Neuronal stem cell (in vitro differentiated cells): ENCODE measurements around the gene NTHL1.
A peak's percentile ranks its signal among the peaks of the same experiment; 100 is the strongest.

Source experiments
- DNase-seq: peaks from one replicate; pipeline ENCODE4 v3.0.0-alpha.2; 2013; ENCODE audit warnings: low spot score
- H2AFZ ChIP-seq: one replicate; pipeline ENCODE4 v1.6.1; 2013; ENCODE audit warnings: mild to moderate bottlenecking, low read length, inconsistent platforms
- H2AK5ac ChIP-seq: 2 replicates; pipeline ENCODE4 v1.6.1; 2013; ENCODE audit warnings: low read depth, mild to moderate bottlenecking, inconsistent platforms, low read length, moderate library complexity, mixed read lengths
- H2BK120ac ChIP-seq: 2 replicates; pipeline ENCODE4 v1.6.1; 2013; ENCODE audit warnings: low read depth, mild to moderate bottlenecking, inconsistent platforms, low read length, moderate library complexity, mixed read lengths
- H2BK12ac ChIP-seq: one replicate; pipeline ENCODE4 v1.6.1; 2013; ENCODE audit warnings: low read length, inconsistent platforms
- H2BK15ac ChIP-seq: 2 replicates; pipeline ENCODE4 v1.6.1; 2013; ENCODE audit warnings: mild to moderate bottlenecking, low read length, inconsistent platforms, mixed read lengths
- H2BK5ac ChIP-seq: one replicate; pipeline ENCODE4 v1.6.1; 2013; ENCODE audit warnings: inconsistent platforms, mild to moderate bottlenecking, low read length, moderate library complexity
- H3K14ac ChIP-seq: one replicate; pipeline ENCODE4 v1.6.1; 2013; ENCODE audit warnings: low read length, inconsistent platforms
- H3K18ac ChIP-seq: 2 replicates; pipeline ENCODE4 v1.6.1; 2013; ENCODE audit warnings: low read length, inconsistent platforms
- H3K23ac ChIP-seq: 2 replicates; pipeline ENCODE4 v1.6.1; 2013; ENCODE audit warnings: low read depth, mild to moderate bottlenecking, mixed read lengths, low read length, inconsistent platforms; ENCODE audit not compliant: poor library complexity
- H3K27ac ChIP-seq: replicated peaks from 3 replicates; pipeline ENCODE4 v1.5.1; 2013; ENCODE audit warnings: low read length, inconsistent platforms
- H3K27me3 ChIP-seq, 3 experiments: 2 replicates each; pipeline ENCODE4 v1.6.1; 2013; ENCODE audit warnings: low read length in 3 of 3, mild to moderate bottlenecking in 2 of 3, inconsistent platforms in 1 of 3, low read depth in 1 of 3, mixed read lengths in 1 of 3, moderate library complexity in 1 of 3; ENCODE audit not compliant: control insufficient read depth in 3 of 3, insufficient read depth in 3 of 3
- H3K36me3 ChIP-seq, 2 donors: replicated peaks in 1 of 2; 2 replicates each; pipeline ENCODE4 v1.6.1; 2013; ENCODE audit warnings: low read length in 2 of 2; ENCODE audit not compliant: control insufficient read depth in 2 of 2, insufficient read depth in 2 of 2
- H3K4ac ChIP-seq: 2 replicates; pipeline ENCODE4 v1.6.1; 2013; ENCODE audit warnings: inconsistent platforms, mild to moderate bottlenecking, low read length, moderate library complexity
- H3K4me1 ChIP-seq, 2 donors: 1 replicate in 1 of 2; 2 replicates in 1 of 2; pipeline ENCODE4 v1.6.1; 2013; ENCODE audit warnings: low read length in 2 of 2, low read depth in 1 of 2; ENCODE audit not compliant: control insufficient read depth in 2 of 2, insufficient read depth in 1 of 2
- H3K4me2 ChIP-seq: one replicate; pipeline ENCODE4 v1.6.1; 2013; ENCODE audit warnings: mild to moderate bottlenecking, low read length, inconsistent platforms; ENCODE audit not compliant: insufficient read depth, poor library complexity, severe bottlenecking
- H3K4me3 ChIP-seq, 2 donors: 2 replicates each; pipeline ENCODE4 v1.5.1; 2013; ENCODE audit warnings: low read length in 2 of 2, mild to moderate bottlenecking in 2 of 2, inconsistent platforms in 1 of 2, moderate library complexity in 1 of 2
- H3K79me1 ChIP-seq: one replicate; pipeline ENCODE4 v1.6.1; 2013; ENCODE audit warnings: low read depth, mild to moderate bottlenecking, inconsistent platforms, low read length, moderate library complexity
- H3K9ac ChIP-seq: one replicate; pipeline ENCODE4 v1.6.1; 2013; ENCODE audit warnings: mild to moderate bottlenecking, low read depth, low read length, inconsistent platforms; ENCODE audit not compliant: poor library complexity
- H3K9me3 ChIP-seq, 2 donors: replicated peaks in 1 of 2; 2 replicates each; pipeline versions ENCODE3 to v1.6.1; 2013; ENCODE audit warnings: low read length in 2 of 2, mild to moderate bottlenecking in 2 of 2, inconsistent platforms in 1 of 2, low read depth in 1 of 2, mixed read lengths in 1 of 2, moderate library complexity in 1 of 2; ENCODE audit not compliant: control insufficient read depth in 2 of 2, insufficient read depth in 1 of 2
- H4K8ac ChIP-seq: one replicate; pipeline ENCODE4 v1.6.1; 2013; ENCODE audit warnings: low read depth, mild to moderate bottlenecking, inconsistent platforms, low read length, moderate library complexity
- H4K91ac ChIP-seq: one replicate; pipeline ENCODE4 v1.6.1; 2013; ENCODE audit warnings: low read length, low read depth, mild to moderate bottlenecking, inconsistent platforms; ENCODE audit not compliant: poor library complexity
- WGBS, 2 donors: extraction: QIAGEN DNeasy Blood & Tissue Kit; methylation state at CpG; one replicate each; pipeline ENCODE4 v1.1.7; 2013; ENCODE audit warnings: missing lambda C conversion rate in 2 of 2, mixed read lengths in 1 of 2; ENCODE audit not compliant: insufficient read length in 2 of 2, insufficient replicate concordance in 1 of 2; ENCODE audit errors: extremely low coverage in 2 of 2; 5-methylcytosine and 5-hydroxymethylcytosine counted together

The NTHL1 gene

DNA sequence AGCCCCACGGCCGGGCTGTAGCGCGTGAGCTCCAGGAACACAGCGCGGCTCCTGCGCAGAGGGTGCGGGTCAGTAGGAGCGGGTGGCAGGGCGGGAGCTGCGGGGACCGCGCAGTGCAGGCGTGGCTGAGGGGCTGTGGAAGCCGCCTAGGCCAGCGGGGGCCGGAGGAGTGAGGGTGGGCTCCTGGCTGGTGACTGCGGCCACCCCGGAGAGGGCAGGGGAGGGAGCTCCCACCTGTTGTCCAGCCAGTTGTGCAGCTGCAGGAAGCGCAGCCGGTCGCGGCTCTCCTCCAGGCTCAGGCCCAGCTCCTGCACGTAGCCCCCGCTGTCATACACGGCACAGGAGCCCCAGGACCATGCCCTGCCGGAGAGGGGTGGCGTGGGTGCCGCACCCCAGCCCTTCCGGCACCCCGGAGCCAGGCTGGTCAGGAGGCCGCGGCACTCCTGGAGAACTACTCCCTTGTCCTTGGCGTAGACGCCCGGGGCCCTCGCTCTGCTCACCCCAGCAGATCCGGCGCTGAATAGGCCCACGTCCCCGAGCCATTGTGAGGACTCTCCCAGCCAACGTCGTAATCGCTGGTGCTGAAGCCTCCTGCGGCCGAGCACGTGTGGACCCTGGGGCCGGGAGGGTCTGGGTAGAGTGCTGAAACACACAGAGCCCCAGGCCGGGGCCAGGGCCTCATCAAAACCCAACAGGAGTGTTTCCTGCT lies 44.1 kb upstream of the NTHL1 start:
- H3K4me3 ChIP-seq = peak overlapping the region in 1 of 2 donors; percentile 82
- H3K23ac ChIP-seq = peak overlapping the region; percentile 93
- H2AFZ ChIP-seq = no peak overlapping the region
- H2BK120ac ChIP-seq = no peak overlapping the region
- no peaks in the 10 kb centered on the region for H3K27me3 ChIP-seq
- no CpG with 5 or more reads among the region's 49 CpGs for WGBS, 2 donors
- H2BK5ac ChIP-seq = peak overlapping the region; percentile 78
- H3K4ac ChIP-seq = peak overlapping the region; percentile 66
- H3K14ac ChIP-seq = peak overlapping the region; percentile 100
- H4K8ac ChIP-seq = peak overlapping the region; percentile 82
- H3K9ac ChIP-seq = peak overlapping the region; percentile 97
- H3K79me1 ChIP-seq = peaks cover 13% of the 10 kb centered on the region
- peaks cover 44 to 91% of the 10 kb centered on the region in 2 donors for H3K36me3 ChIP-seq
- H3K18ac ChIP-seq = peak overlapping the region; percentile 99
- DNase-seq = no peak
- H3K4me2 ChIP-seq = peak overlapping the region; percentile 91
- H3K4me1 ChIP-seq = peaks cover 0 to 16% of the 10 kb centered on the region in 2 donors
- H2AK5ac ChIP-seq = peak overlapping the region; percentile 98
- no peaks in the 10 kb centered on the region for H3K9me3 ChIP-seq
- H3K27ac ChIP-seq = peak overlapping the region; percentile 54
- H2BK12ac ChIP-seq = peak overlapping the region; percentile 94
- peak overlapping the region; percentile 98 for H2BK15ac ChIP-seq
- H4K91ac ChIP-seq = no peak overlapping the region

DNA sequence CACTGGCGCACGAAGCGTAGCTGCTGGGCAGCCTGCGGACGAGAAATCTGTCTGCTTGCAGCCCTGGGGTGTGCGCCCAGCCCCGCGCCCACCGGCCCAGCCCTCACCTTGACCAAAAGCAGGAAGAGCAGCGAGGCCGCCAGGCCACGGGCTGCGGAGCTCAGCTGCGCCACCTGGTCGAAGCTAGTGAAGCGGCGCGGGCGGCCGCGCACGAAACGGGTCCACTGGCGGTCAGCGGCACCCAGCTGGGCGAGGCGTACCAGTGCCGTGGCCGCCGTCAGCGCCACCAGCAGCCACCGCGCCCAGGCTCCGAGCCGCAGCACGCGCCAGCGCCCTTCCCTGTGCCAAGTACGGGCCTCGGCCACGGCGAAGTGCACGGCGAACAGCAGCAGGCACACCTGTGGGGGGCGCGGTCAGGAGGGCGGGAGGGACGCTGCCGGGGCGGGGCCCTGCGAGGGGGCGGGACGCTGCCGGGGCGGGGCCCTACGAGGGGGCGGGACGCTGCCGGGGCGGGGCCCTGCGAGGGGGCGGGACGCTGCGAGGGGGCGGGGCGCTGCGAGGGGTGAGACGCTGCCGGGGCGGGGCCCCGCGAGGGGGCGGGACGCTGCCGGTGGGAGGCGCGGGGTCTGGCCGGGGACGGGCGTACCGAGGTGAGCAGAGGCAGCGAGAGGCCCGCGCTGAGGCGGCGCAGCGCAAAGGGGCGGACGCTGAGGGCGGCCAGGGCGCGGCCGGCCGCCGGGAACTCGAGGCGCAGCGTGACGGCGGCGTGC lies 43.3 kb upstream of the NTHL1 start:
- H2BK120ac ChIP-seq = no peak overlapping the region
- peaks cover 0 to 16% of the 10 kb centered on the region in 2 donors for H3K4me1 ChIP-seq
- H4K8ac ChIP-seq = no peak overlapping the region
- H3K14ac ChIP-seq = peak overlapping the region; percentile 100
- H3K23ac ChIP-seq = peak overlapping the region; percentile 98
- H3K18ac ChIP-seq = peak overlapping the region; percentile 99
- H3K36me3 ChIP-seq = peaks cover 47 to 92% of the 10 kb centered on the region in 2 donors
- H3K9me3 ChIP-seq = no peaks in the 10 kb centered on the region
- no peaks in the 10 kb centered on the region for H3K27me3 ChIP-seq
- H2BK15ac ChIP-seq = peak overlapping the region; percentile 98
- peak overlapping the region; percentile 54 for H3K27ac ChIP-seq
- H3K9ac ChIP-seq = peak overlapping the region; percentile 97
- H2AFZ ChIP-seq = no peak overlapping the region
- peak overlapping the region; percentile 78 for H2BK5ac ChIP-seq
- H2AK5ac ChIP-seq = peak overlapping the region; percentile 98
- peak overlapping the region in 1 of 2 donors; percentile 82 for H3K4me3 ChIP-seq
- H3K4me2 ChIP-seq = peak overlapping the region; percentile 91
- H3K4ac ChIP-seq = peak overlapping the region; percentile 66
- no CpG with 5 or more reads among the region's 101 CpGs for WGBS, 2 donors
- H4K91ac ChIP-seq = no peak overlapping the region
- H3K79me1 ChIP-seq = peaks cover 13% of the 10 kb centered on the region
- peak; percentile 87 for DNase-seq
- peak overlapping the region; percentile 94 for H2BK12ac ChIP-seq

- Histone ChIP-seq H4K91ac (no peak overlapping the region), H3K9ac (peak overlapping the region; percentile 70), H3K27ac (no peak overlapping the region), H4K8ac (peak overlapping the region; percentile 17), H2BK5ac (peak overlapping the region; percentile 39), H2BK15ac (no peak overlapping the region), H2AFZ (no peak overlapping the region), H3K23ac (peak overlapping the region; percentile 98), H3K36me3 (peaks cover 43 to 94% of the 10 kb centered on the region in 2 donors), H2AK5ac (peak overlapping the region; percentile 75), H2BK120ac (no peak overlapping the region), H3K9me3 (no peaks in the 10 kb centered on the region), H3K14ac (no peak overlapping the region), H3K79me1 (peaks cover 13% of the 10 kb centered on the region), H2BK12ac (no peak overlapping the region), H3K4ac (peak overlapping the region; percentile 66), H3K4me1 (peaks cover 0 to 16% of the 10 kb centered on the region in 2 donors), H3K4me2 (peak overlapping the region; percentile 91), H3K4me3 (peak overlapping the region in 1 of 2 donors; percentile 80), H3K27me3 (no peaks in the 10 kb centered on the region), H3K18ac (peak overlapping the region; percentile 57)
- no peak for DNase-seq
- WGBS, 2 donors = no CpG with 5 or more reads among the region's 14 CpGs
Measured at GRCh38 chr16:2090481-2090776, 42.8 kb upstream of the NTHL1 start.
